Activated CD4-positive, alpha-beta memory T cell treated with anti-CD3 and anti-CD28 coated beads, Interleukin-2, amount 10 ng/mL, durations not matched to agents 7 days and 5 days (primary cell): ENCODE results near the gene ZFAND6. TPM values are rescaled to one million over a fixed set of nuclear protein-coding genes. Genes with fewer than 3 reads are reported as not detected.
A peak's percentile ranks its signal among the peaks of the same experiment; 100 is the strongest.
"Not testable (repeated sequence)": the region's sequence is repeated elsewhere in the genome, so short reads cannot be mapped to it uniquely, and the experiment has no call there.

Experiments
- CTCF ChIA-PET: fragments of 350-600 bp; sonication (Branson Sonifier 250); formaldehyde crosslinking; loops from one replicate; lab custom pipeline; 2021; ENCODE audit warnings: antibody characterized with exemption, inconsistent platforms; lab: Charles Lee
- POLR2A ChIA-PET: fragments of 350-600 bp; sonication (Branson Sonifier 250); formaldehyde crosslinking; loops from one replicate; lab custom pipeline; 2021; ENCODE audit warnings: antibody characterized with exemption; lab: Charles Lee
- DNase-seq: peaks from one replicate; pipeline ENCODE4 v3.0.0-alpha.2; 2020
- H3K27ac Mint-ChIP-seq: one replicate; pipeline ENCODE4 v1.8.0; 2021; ENCODE audit warnings: mild to moderate bottlenecking, mixed read lengths
- H3K27me3 Mint-ChIP-seq: one replicate; pipeline ENCODE4 v1.8.0; 2021; ENCODE audit warnings: mixed read lengths
- H3K36me3 Mint-ChIP-seq: one replicate; pipeline ENCODE4 v1.8.0; 2021; ENCODE audit warnings: low read depth, mixed read lengths
- H3K4me1 Mint-ChIP-seq: one replicate; pipeline ENCODE4 v1.8.0; 2021; ENCODE audit warnings: mixed read lengths
- H3K4me3 Mint-ChIP-seq: one replicate; pipeline ENCODE4 v1.8.0; 2021; ENCODE audit warnings: mild to moderate bottlenecking, mixed read lengths
- H3K9me3 Mint-ChIP-seq: one replicate; pipeline ENCODE4 v1.8.0; 2021; ENCODE audit warnings: mixed read lengths
- total RNA-seq, 2 experiments: library from RNA; stranded (reverse); gene quantifications; one replicate each; pipeline ENCODE4 v1.2.3, GENCODE V29; 2021

Gene ZFAND6
- total RNA-seq, result 10 to 100 TPM; 46.7 to 48.7 TPM

DNA sequence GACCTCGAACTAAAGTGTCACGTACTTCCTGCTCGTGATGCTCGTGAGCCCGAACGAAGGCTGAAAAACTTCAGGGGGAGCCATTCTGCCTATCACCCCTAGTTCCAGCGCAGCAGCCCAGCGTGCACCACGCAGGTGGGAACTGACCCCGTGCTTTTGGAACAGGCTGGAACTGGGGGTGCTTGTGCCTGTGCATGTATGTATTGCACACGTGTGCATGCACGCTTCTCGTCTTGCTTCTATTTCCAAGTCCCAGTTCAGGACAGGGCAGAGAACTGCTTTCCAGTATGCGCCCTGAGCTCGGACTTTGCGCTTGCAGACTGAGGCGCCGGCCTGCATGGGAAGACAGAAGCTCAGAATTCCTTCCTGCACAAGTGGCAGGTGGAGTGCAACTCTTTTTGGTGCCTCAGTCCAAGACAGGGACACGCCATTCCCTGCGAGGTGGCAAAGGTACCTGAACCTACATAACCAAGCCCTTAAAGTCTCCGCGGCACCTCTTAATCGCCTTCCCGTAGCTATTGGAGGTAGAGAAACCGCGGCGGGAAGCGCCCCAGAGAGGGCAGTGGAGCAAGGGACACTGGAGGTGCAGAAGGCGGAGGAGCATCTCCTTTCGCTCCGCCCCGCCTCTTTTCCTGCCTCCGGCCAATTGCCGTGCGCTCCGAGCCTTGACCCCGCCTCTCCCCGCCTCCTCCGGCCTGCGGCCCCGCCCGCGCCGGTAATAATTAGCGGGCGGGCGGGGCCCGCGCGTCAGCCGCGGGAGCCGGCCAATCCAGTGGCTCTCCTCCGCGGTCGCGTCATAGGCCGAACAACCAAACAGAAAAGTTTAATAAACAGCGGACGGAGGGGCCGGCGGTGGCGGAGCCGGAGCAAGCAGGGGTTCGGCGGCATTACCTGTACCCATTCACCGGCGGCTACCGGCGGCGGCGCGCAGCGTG is at the start of gene ZFAND6:
Gene ZFAND6 (plus strand): TSS at position 826 of the 935 bp plus-strand sequence. CDS start 60,669 bp downstream, outside the sequence.
- Mint-ChIP-seq H3K4me1 (peaks cover 48% of the 10 kb centered on the region), H3K27ac (peak within 1 kb of the TSS; percentile 90), H3K27me3 (peaks cover 5% of the 10 kb centered on the region), H3K9me3 (no peaks in the 10 kb centered on the region), H3K36me3 (no peaks in the 10 kb centered on the region), H3K4me3 (peak within 1 kb of the TSS; percentile 84)
- POLR2A ChIA-PET, result interaction anchor here (0.6 to 3.6 kb wide), 17 partner anchors 13 to 943 kb away, joined by 3 to 28 read pairs (median 6); partner anchors contain the start of genes BCL2A1 and FAH
- DNase-seq, result peak; percentile 96
- CTCF ChIA-PET, result interaction anchor here (1.1 to 2.9 kb wide), 5 partner anchors 12 to 113 kb away, joined by 3 to 8 read pairs (median 4); no protein-coding TSS in a partner anchor

GRCh38 chr15:80010131-80010673 is 49.3 kb upstream of the ZFAND6 start:
- ChIA-PET POLR2A (no interaction called here), CTCF (no interaction called here)
- H3K4me3 Mint-ChIP-seq, result no peak overlapping the region
- no peak for DNase-seq
- no peaks in the 10 kb centered on the region for H3K27me3 Mint-ChIP-seq
- peaks cover 6% of the 10 kb centered on the region for H3K9me3 Mint-ChIP-seq
- H3K36me3 Mint-ChIP-seq, result peaks cover 3% of the 10 kb centered on the region
- peaks cover 19% of the 10 kb centered on the region for H3K4me1 Mint-ChIP-seq
- H3K27ac Mint-ChIP-seq, result no peak overlapping the region

GRCh38 chr15:80011041-80011523 is 48.4 kb upstream of the ZFAND6 start:
- H3K27me3 Mint-ChIP-seq, H3K4me3 Mint-ChIP-seq, H3K9me3 Mint-ChIP-seq, H3K36me3 Mint-ChIP-seq, DNase-seq, H3K27ac Mint-ChIP-seq, CTCF ChIA-PET: not testable (repeated sequence)
- peaks cover 19% of the 10 kb centered on the region for H3K4me1 Mint-ChIP-seq
- POLR2A ChIA-PET, result interaction anchor here (1.3 kb wide), 1 partner anchor 20 kb away, joined by 4 read pairs; no protein-coding TSS in a partner anchor

GRCh38 chr15:80011596-80011995 is 47.9 kb upstream of the ZFAND6 start:
- Mint-ChIP-seq H3K27ac (no peak overlapping the region), H3K27me3 (no peaks in the 10 kb centered on the region), H3K4me1 (peaks cover 19% of the 10 kb centered on the region), H3K9me3 (peaks cover 6% of the 10 kb centered on the region), H3K36me3 (peaks cover 3% of the 10 kb centered on the region), H3K4me3 (no peak overlapping the region)
- CTCF ChIA-PET, result no interaction called here
- POLR2A ChIA-PET, result interaction anchor here (1.3 kb wide), 1 partner anchor 20 kb away, joined by 4 read pairs; no protein-coding TSS in a partner anchor
- no peak for DNase-seq

- H3K36me3 Mint-ChIP-seq, result peaks cover 3% of the 10 kb centered on the region
- CTCF ChIA-PET, result no interaction called here
- no peak overlapping the region for H3K4me3 Mint-ChIP-seq
- peaks cover 6% of the 10 kb centered on the region for H3K9me3 Mint-ChIP-seq
- DNase-seq, result no peak
- no peaks in the 10 kb centered on the region for H3K27me3 Mint-ChIP-seq
- no peak overlapping the region for H3K27ac Mint-ChIP-seq
- POLR2A ChIA-PET, result interaction anchor here (1.3 kb wide), 1 partner anchor 19 kb away, joined by 4 read pairs; no protein-coding TSS in a partner anchor
- H3K4me1 Mint-ChIP-seq, result peaks cover 19% of the 10 kb centered on the region
Measured at GRCh38 chr15:80012060-80012726, 47.3 kb upstream of the ZFAND6 start.

DNA sequence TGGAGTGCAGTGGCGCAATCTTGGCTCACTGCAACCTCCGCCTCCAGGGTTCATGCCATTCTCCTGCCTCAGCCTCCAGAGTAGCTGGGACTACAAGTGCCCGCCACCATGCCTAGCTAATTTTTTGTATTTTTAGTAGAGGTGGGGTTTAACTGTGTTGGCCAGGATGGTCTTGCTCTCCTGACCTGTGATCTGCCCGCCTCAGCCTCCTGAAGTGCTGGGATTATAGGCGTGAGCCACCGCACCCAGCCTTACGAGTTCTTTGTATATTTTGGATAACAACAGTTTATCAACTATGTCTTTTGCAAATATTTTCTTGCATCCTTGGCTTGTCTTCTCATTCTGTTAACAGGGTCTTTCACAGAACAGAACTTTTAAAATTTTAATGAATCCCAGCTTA is 45.3 kb upstream of the ZFAND6 start:
- CTCF ChIA-PET, H3K27ac Mint-ChIP-seq, H3K4me3 Mint-ChIP-seq, H3K9me3 Mint-ChIP-seq, H3K27me3 Mint-ChIP-seq, H3K36me3 Mint-ChIP-seq, DNase-seq: not testable (repeated sequence)
- H3K4me1 Mint-ChIP-seq, result peaks cover 24% of the 10 kb centered on the region
- POLR2A ChIA-PET, result interaction anchor here (1.4 kb wide), 1 partner anchor 45 kb away, joined by 3 read pairs; no protein-coding TSS in a partner anchor

DNA sequence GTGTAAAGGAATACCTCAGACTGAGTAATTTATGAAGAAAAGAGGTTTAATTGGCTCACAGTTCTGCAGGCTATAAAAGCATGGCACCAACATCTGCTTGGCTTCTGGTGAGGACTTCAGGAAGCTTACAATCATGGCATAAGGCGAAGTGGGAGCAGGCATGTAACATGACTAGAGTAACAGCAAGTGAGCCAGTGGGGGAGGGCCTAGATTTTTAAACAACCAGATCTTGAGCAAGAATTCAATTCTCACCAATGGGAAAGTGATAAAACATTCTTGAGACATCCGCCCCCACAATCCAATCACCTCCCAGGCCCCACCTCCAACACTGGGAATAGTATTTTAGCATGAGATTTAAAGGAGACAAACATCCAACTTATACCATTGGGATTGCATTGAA is 44.3 kb upstream of the ZFAND6 start:
- peaks cover 23% of the 10 kb centered on the region for H3K4me1 Mint-ChIP-seq
- H3K4me3 Mint-ChIP-seq, result no peak overlapping the region
- H3K36me3 Mint-ChIP-seq, result no peaks in the 10 kb centered on the region
- peaks cover 4% of the 10 kb centered on the region for H3K9me3 Mint-ChIP-seq
- DNase-seq, result no peak
- CTCF ChIA-PET, result no interaction called here
- POLR2A ChIA-PET, result no interaction called here
- H3K27ac Mint-ChIP-seq, result no peak overlapping the region
- no peaks in the 10 kb centered on the region for H3K27me3 Mint-ChIP-seq

DNA sequence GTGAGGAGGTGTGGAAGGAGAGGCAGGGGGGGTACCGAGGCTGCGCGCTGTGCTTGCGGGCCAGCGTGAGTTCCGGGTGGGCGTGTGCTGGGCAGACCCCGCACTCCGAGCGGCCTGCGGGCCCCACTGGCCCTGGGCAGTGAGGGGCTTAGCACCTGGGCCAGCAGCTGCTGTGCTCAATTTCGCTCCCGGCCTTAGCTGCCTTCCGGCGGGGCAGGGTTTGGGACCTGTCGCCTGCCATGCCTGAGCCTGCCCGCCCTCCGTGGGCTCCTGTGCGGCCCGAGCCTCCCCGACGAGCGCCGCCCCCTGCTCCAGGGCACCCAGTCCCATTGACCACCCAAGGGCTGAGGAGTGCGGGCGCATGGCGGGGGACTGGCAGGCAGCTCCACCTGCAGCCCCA is 43.0 kb upstream of the ZFAND6 start:
- H3K9me3 Mint-ChIP-seq, H3K4me3 Mint-ChIP-seq, H3K36me3 Mint-ChIP-seq, H3K27me3 Mint-ChIP-seq, POLR2A ChIA-PET, DNase-seq, H3K27ac Mint-ChIP-seq, CTCF ChIA-PET: not testable (repeated sequence)
- peaks cover 20% of the 10 kb centered on the region for H3K4me1 Mint-ChIP-seq

GRCh38 chr15:80017139-80017538 is 42.3 kb upstream of the ZFAND6 start:
- not testable (repeated sequence) for H3K4me3 Mint-ChIP-seq, H3K36me3 Mint-ChIP-seq, H3K27ac Mint-ChIP-seq, DNase-seq, H3K27me3 Mint-ChIP-seq, H3K9me3 Mint-ChIP-seq
- ChIA-PET CTCF (interaction anchor here (0.6 kb wide), 1 partner anchor 958 kb away, joined by 3 read pairs; no protein-coding TSS in a partner anchor), POLR2A (interaction anchor here (1.4 kb wide), 1 partner anchor 10 kb away, joined by 4 read pairs; no protein-coding TSS in a partner anchor)
- H3K4me1 Mint-ChIP-seq, result peaks cover 21% of the 10 kb centered on the region

GRCh38 chr15:80019168-80019745 is 40.2 kb upstream of the ZFAND6 start:
- no peak for DNase-seq
- H3K4me3 Mint-ChIP-seq, result no peak overlapping the region

GRCh38 chr15:80020149-80020548 is 39.3 kb upstream of the ZFAND6 start:
- CTCF ChIA-PET, H3K9me3 Mint-ChIP-seq, H3K27ac Mint-ChIP-seq, H3K27me3 Mint-ChIP-seq, H3K36me3 Mint-ChIP-seq, POLR2A ChIA-PET, DNase-seq, H3K4me3 Mint-ChIP-seq: not testable (repeated sequence)
- peaks cover 32% of the 10 kb centered on the region for H3K4me1 Mint-ChIP-seq

More at GRCh38 chr15:80019168-80019745, 40.2 kb upstream of the ZFAND6 start:
- POLR2A ChIA-PET, result no interaction called here
- H3K9me3 Mint-ChIP-seq, result peaks cover 4% of the 10 kb centered on the region
- no peak overlapping the region for H3K27ac Mint-ChIP-seq
- CTCF ChIA-PET, result no interaction called here
- peaks cover 5% of the 10 kb centered on the region for H3K36me3 Mint-ChIP-seq
- peaks cover 32% of the 10 kb centered on the region for H3K4me1 Mint-ChIP-seq
- no peaks in the 10 kb centered on the region for H3K27me3 Mint-ChIP-seq

DNA sequence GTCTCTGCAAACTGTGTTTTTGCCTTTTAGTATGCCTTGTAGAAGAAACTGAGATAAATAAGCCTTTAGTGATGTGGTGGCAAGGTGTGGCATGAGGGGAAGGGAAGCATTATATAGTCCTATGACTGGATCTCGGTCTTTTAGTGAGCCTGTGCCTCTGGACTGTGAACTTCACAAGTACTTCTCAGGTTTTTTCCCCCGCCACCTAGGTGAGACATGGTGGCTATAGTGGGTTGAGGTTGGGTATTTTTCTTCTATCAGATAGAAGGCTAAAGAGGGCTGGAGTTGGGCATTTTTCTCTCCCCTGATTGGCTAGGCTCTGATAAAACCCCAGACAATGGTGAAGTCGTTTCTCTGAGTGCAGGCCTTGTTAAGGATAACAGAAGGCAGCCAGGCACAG is 38.7 kb upstream of the ZFAND6 start:
- peaks cover 5% of the 10 kb centered on the region for H3K36me3 Mint-ChIP-seq
- CTCF ChIA-PET, result interaction anchor here (0.6 to 1.6 kb wide), 2 partner anchors 167 to 427 kb away, joined by 3 read pairs; no protein-coding TSS in a partner anchor
- no peak overlapping the region for H3K4me3 Mint-ChIP-seq
- peaks cover 33% of the 10 kb centered on the region for H3K4me1 Mint-ChIP-seq
- no peaks in the 10 kb centered on the region for H3K9me3 Mint-ChIP-seq
- no peak overlapping the region for H3K27ac Mint-ChIP-seq
- H3K27me3 Mint-ChIP-seq, result no peaks in the 10 kb centered on the region
- POLR2A ChIA-PET, result no interaction called here
- DNase-seq, result no peak
